Uterus (tissue), 2 donors: ENCODE results near the gene GRIN2C.

ENCODE experiments used
- POLR2A ChIP-seq, 2 donors: fragments of 450-650 bp; IDR thresholded peaks; one replicate each; pipeline ENCODE4 v1.6.1; 2016; ENCODE audit warnings: antibody characterized with exemption in 2 of 2, mild to moderate bottlenecking in 1 of 2, moderate library complexity in 1 of 2
- TF ChIP-seq, protein P1 (sequence below), 4 experiments: fragments of 200-600 bp in 2 of 4; fragments of 450-650 bp in 2 of 4; sonication (generic) in 2 of 4; IDR thresholded peaks; one replicate each; pipeline ENCODE4 v1.5.1; 2016 to 2019; ENCODE audit warnings: antibody characterized with exemption in 4 of 4, mild to moderate bottlenecking in 2 of 4, moderate library complexity in 1 of 4

GRCh38 chr17:74861662-74862107 lies 2.0 kb upstream of the GRIN2C start:
- TF ChIP-seq POLR2A (IDR thresholded peaks at IDR 0.05): no peak
- TF ChIP-seq, protein P1, sequence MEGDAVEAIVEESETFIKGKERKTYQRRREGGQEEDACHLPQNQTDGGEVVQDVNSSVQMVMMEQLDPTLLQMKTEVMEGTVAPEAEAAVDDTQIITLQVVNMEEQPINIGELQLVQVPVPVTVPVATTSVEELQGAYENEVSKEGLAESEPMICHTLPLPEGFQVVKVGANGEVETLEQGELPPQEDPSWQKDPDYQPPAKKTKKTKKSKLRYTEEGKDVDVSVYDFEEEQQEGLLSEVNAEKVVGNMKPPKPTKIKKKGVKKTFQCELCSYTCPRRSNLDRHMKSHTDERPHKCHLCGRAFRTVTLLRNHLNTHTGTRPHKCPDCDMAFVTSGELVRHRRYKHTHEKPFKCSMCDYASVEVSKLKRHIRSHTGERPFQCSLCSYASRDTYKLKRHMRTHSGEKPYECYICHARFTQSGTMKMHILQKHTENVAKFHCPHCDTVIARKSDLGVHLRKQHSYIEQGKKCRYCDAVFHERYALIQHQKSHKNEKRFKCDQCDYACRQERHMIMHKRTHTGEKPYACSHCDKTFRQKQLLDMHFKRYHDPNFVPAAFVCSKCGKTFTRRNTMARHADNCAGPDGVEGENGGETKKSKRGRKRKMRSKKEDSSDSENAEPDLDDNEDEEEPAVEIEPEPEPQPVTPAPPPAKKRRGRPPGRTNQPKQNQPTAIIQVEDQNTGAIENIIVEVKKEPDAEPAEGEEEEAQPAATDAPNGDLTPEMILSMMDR (IDR thresholded peaks at IDR 0.05): no peak
